Measurements from ENCODE around the gene TACC3. TPM values are rescaled to one million over a fixed set of nuclear protein-coding genes. Genes with fewer than 3 reads are reported as not detected.

TACC3 gene
- total RNA-seq, 1 experiment from 2014 or later: 32.0 TPM

DNA sequence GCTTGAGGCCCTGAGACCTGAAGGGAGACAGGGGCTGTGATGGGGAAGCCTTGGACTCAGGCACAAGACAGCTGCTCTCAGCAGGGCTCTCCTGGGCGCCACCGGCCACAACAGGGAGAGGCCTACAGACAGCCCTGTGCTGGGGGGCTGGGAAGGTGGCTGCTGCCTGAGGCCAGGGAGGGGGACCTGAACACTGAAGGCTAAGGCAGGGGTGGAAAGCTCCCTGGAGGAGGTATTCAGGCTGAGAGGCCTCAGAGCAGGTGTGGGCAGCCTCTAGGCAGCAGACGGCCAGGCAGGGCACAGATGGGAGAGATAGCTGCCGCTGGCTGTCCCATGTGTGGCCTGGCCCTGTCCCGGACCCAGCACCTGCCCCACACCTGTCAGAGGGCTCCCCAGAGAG is 33.0 kb downstream of the TACC3 start:
- Histone ChIP-seq H3K9me3 (ENCODE audit: low read length) (no peaks in the 10 kb centered on the region), H3K9ac (ENCODE audit: low read length) (no peak overlapping the region), H3K36me3 (ENCODE audit: low read depth, low read length) (no peaks in the 10 kb centered on the region), H3K9me2 (replicated peaks; ENCODE audit: low read length) (no peaks in the 10 kb centered on the region), H2AFZ (ENCODE audit: low read length) (no peak overlapping the region), H3K27me3 (ENCODE audit: low read length) (no peaks in the 10 kb centered on the region), H3K4me2 (ENCODE audit: low read length) (no peak overlapping the region), H3K4me1 (ENCODE audit: insufficient read depth, low read length) (no peaks in the 10 kb centered on the region), H3K4me3 (ENCODE audit: low read length) (no peak overlapping the region), H3K79me2 (ENCODE audit: low read length) (no peaks in the 10 kb centered on the region), H4K20me1 (ENCODE audit: low read length) (no peaks in the 10 kb centered on the region), H3F3A (ENCODE audit: low read length, unreplicated experiment) (no peaks in the 10 kb centered on the region), H3K27ac (ENCODE audit: low read length) (no peak overlapping the region)
- ATAC-seq (no peak), DNase-seq (no peak)
- ChIA-PET POLR2A (ENCODE audit: unreplicated experiment) (no interaction called here), CTCF (no interaction called here)
- BruUV-seq (replicated peaks): no TSS peak
- TF ChIP-seq EZH2phosphoT487 (IDR thresholded peaks at IDR 0.05; ENCODE audit: borderline replicate concordance, low read length) (no peak), EZH2 (IDR thresholded peaks at IDR 0.05; ENCODE audit: low read length, unreplicated experiment) (no peak)
- TF ChIP-seq, protein P1, sequence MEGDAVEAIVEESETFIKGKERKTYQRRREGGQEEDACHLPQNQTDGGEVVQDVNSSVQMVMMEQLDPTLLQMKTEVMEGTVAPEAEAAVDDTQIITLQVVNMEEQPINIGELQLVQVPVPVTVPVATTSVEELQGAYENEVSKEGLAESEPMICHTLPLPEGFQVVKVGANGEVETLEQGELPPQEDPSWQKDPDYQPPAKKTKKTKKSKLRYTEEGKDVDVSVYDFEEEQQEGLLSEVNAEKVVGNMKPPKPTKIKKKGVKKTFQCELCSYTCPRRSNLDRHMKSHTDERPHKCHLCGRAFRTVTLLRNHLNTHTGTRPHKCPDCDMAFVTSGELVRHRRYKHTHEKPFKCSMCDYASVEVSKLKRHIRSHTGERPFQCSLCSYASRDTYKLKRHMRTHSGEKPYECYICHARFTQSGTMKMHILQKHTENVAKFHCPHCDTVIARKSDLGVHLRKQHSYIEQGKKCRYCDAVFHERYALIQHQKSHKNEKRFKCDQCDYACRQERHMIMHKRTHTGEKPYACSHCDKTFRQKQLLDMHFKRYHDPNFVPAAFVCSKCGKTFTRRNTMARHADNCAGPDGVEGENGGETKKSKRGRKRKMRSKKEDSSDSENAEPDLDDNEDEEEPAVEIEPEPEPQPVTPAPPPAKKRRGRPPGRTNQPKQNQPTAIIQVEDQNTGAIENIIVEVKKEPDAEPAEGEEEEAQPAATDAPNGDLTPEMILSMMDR (conservative IDR thresholded peaks at IDR 0.05; ENCODE audit: low read depth, low read length): no peak
- intact Hi-C loops (cut with micrococcal nuclease): no loop called here

GRCh38 chr4:1755297-1755696 is 34.0 kb downstream of the TACC3 start:
- BruUV-seq (replicated peaks): no TSS peak
- no peaks in the 10 kb centered on the region for H3K27me3 ChIP-seq (ENCODE audit: low read length)
- POLR2A ChIA-PET (ENCODE audit: unreplicated experiment): no interaction called here
- no peaks in the 10 kb centered on the region for H3K4me1 ChIP-seq (ENCODE audit: insufficient read depth, low read length)
- intact Hi-C loops (cut with micrococcal nuclease): no loop called here
- H2AFZ ChIP-seq (ENCODE audit: low read length): no peak overlapping the region
- no peak overlapping the region for H3K9ac ChIP-seq (ENCODE audit: low read length)
- no peak overlapping the region for H3K27ac ChIP-seq (ENCODE audit: low read length)
- CTCF ChIA-PET: no interaction called here
- H3K36me3 ChIP-seq (ENCODE audit: low read depth, low read length): no peaks in the 10 kb centered on the region
- ATAC-seq (no peak), DNase-seq (no peak)
- no peaks in the 10 kb centered on the region for H3K9me3 ChIP-seq (ENCODE audit: low read length)
- no peaks in the 10 kb centered on the region for H3F3A ChIP-seq (ENCODE audit: low read length, unreplicated experiment)
- TF ChIP-seq EZH2 (IDR thresholded peaks at IDR 0.05; ENCODE audit: low read length, unreplicated experiment): no peak
- TF ChIP-seq, protein P1 (conservative IDR thresholded peaks at IDR 0.05; ENCODE audit: low read depth, low read length): no peak
- no peak for TF ChIP-seq EZH2phosphoT487 (IDR thresholded peaks at IDR 0.05; ENCODE audit: borderline replicate concordance, low read length)
- H3K79me2 ChIP-seq (ENCODE audit: low read length): no peaks in the 10 kb centered on the region
- no peak overlapping the region for H3K4me2 ChIP-seq (ENCODE audit: low read length)
- H4K20me1 ChIP-seq (ENCODE audit: low read length): no peaks in the 10 kb centered on the region
- no peaks in the 10 kb centered on the region for H3K9me2 ChIP-seq (replicated peaks; ENCODE audit: low read length)
- H3K4me3 ChIP-seq (ENCODE audit: low read length): no peak overlapping the region

DNA sequence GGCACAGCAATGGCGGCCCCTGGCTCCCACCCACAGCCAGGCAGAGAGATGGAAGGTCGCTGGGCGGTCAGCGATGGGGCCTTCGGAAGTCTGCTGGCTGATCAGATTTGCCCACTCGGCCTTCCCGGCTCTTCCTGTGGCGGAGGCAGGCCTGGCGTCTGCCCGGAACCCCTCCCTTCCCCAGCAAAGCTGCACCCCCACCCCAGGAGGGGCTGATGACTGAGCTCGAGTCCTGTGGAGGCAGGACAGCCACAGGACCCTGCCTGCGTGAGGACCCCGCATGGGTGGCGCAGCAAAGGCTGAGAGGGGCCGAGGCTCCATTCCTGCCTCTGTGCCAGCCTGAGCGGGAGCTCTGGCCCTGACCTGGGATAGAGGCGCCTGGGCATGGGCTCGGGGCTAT is 34.8 kb downstream of the TACC3 start:
- Histone ChIP-seq H3K4me1 (ENCODE audit: insufficient read depth, low read length) (no peaks in the 10 kb centered on the region), H3K27me3 (ENCODE audit: low read length) (no peaks in the 10 kb centered on the region), H3F3A (ENCODE audit: low read length, unreplicated experiment) (no peaks in the 10 kb centered on the region), H4K20me1 (ENCODE audit: low read length) (no peaks in the 10 kb centered on the region), H3K4me2 (ENCODE audit: low read length) (no peak overlapping the region), H3K9ac (ENCODE audit: low read length) (no peak overlapping the region), H3K9me2 (replicated peaks; ENCODE audit: low read length) (no peaks in the 10 kb centered on the region), H3K4me3 (ENCODE audit: low read length) (no peak overlapping the region), H3K27ac (ENCODE audit: low read length) (no peak overlapping the region), H3K79me2 (ENCODE audit: low read length) (no peaks in the 10 kb centered on the region), H2AFZ (ENCODE audit: low read length) (no peak overlapping the region), H3K36me3 (ENCODE audit: low read depth, low read length) (no peaks in the 10 kb centered on the region), H3K9me3 (ENCODE audit: low read length) (no peaks in the 10 kb centered on the region)
- BruUV-seq (replicated peaks): no TSS peak
- ChIA-PET CTCF (no interaction called here), POLR2A (ENCODE audit: unreplicated experiment) (no interaction called here)
- TF ChIP-seq EZH2 (IDR thresholded peaks at IDR 0.05; ENCODE audit: low read length, unreplicated experiment) (no peak), EZH2phosphoT487 (IDR thresholded peaks at IDR 0.05; ENCODE audit: borderline replicate concordance, low read length) (no peak)
- TF ChIP-seq, protein P1 (conservative IDR thresholded peaks at IDR 0.05; ENCODE audit: low read depth, low read length): no peak
- ATAC-seq (no peak), DNase-seq (no peak)
- intact Hi-C loops (cut with micrococcal nuclease): no loop called here

Data from PC-3 (cell line).